PC-3 (cell line): ENCODE measurements around the gene TUBB. TPM values are rescaled to one million over a fixed set of nuclear protein-coding genes. Genes with fewer than 3 reads are reported as not detected.

Experiments
- ATAC-seq: fragments of 200-7000 bp; cut with Tn5 transposase; 2 replicates; pipeline ENCODE4 v1.9.1; 2020; ENCODE audit warnings: mild to moderate bottlenecking, moderate library complexity
- BruUV-seq: library from RNA; stranded (reverse); fragments of 400-500 nt; replicated peaks from 2 replicates; lab custom pipeline; 2021; lab: Mats Ljungman, UMichigan
- CTCF ChIA-PET: fragments of 300-600 bp; sonication (Branson Sonifier 250); formaldehyde crosslinking; loops from one replicate; lab custom pipeline; 2022; ENCODE audit warnings: antibody characterized with exemption; lab: Charles Lee
- POLR2A ChIA-PET: fragments of 300-600 bp; sonication (Branson Sonifier 250); formaldehyde crosslinking; loops from one replicate; lab custom pipeline; 2022; ENCODE audit warnings: antibody characterized with exemption; ENCODE audit not compliant: unreplicated experiment; lab: Charles Lee
- DNase-seq: peaks from one replicate; pipeline ENCODE4 v3.0.0-alpha.2; 2015
- H2AFZ ChIP-seq: fragments of 300-600 bp; sonication (generic); 2 replicates; pipeline ENCODE4 v1.6.0; 2016; ENCODE audit warnings: antibody characterized with exemption, low read length
- H3F3A ChIP-seq: fragments of 300-600 bp; sonication (generic); one replicate; pipeline ENCODE4 v1.6.0; 2017; ENCODE audit warnings: antibody characterized with exemption, low read length, control low read depth, mild to moderate bottlenecking; ENCODE audit not compliant: unreplicated experiment
- H3K27ac ChIP-seq: fragments of 300-600 bp; sonication (generic); 2 replicates; pipeline ENCODE4 v1.5.1; 2016; ENCODE audit warnings: mild to moderate bottlenecking, low read length
- H3K27me3 ChIP-seq: fragments of 300-600 bp; sonication (generic); 2 replicates; pipeline ENCODE4 v1.6.1; 2016; ENCODE audit warnings: low read length, mixed read lengths
- H3K36me3 ChIP-seq: fragments of 300-600 bp; sonication (generic); 2 replicates; pipeline ENCODE4 v1.6.1; 2016; ENCODE audit warnings: low read depth, mixed run types, low read length, mixed read lengths
- H3K4me1 ChIP-seq: fragments of 300-600 bp; sonication (generic); 2 replicates; pipeline ENCODE4 v1.5.1; 2016; ENCODE audit warnings: low read length; ENCODE audit not compliant: insufficient read depth
- H3K4me2 ChIP-seq: fragments of 300-600 bp; sonication (generic); 2 replicates; pipeline ENCODE4 v1.6.0; 2016; ENCODE audit warnings: low read length
- H3K4me3 ChIP-seq: fragments of 300-600 bp; sonication (generic); 2 replicates; pipeline ENCODE4 v1.5.1; 2016; ENCODE audit warnings: mild to moderate bottlenecking, low read length, mixed read lengths
- H3K79me2 ChIP-seq: fragments of 300-600 bp; sonication (generic); 2 replicates; pipeline ENCODE4 v1.6.1; 2017; ENCODE audit warnings: low read length, mixed read lengths
- H3K9ac ChIP-seq: fragments of 300-600 bp; sonication (generic); 2 replicates; pipeline ENCODE4 v1.6.0; 2016; ENCODE audit warnings: mild to moderate bottlenecking, low read length
- H3K9me2 ChIP-seq: fragments of 300-600 bp; sonication (generic); replicated peaks from 2 replicates; pipeline ENCODE4 v1.6.1; 2016; ENCODE audit warnings: mixed run types, low read length, mixed read lengths
- H3K9me3 ChIP-seq: fragments of 300-600 bp; sonication (generic); 2 replicates; pipeline ENCODE4 v1.6.1; 2016; ENCODE audit warnings: low read length, mixed read lengths
- H4K20me1 ChIP-seq: fragments of 300-600 bp; sonication (generic); 2 replicates; pipeline ENCODE4 v1.6.1; 2016; ENCODE audit warnings: low read length, mixed read lengths
- CTCF ChIP-seq: fragments of 300-600 bp; sonication (generic); conservative IDR thresholded peaks from 2 replicates; pipeline ENCODE4 v1.5.1; 2017; ENCODE audit warnings: antibody characterized with exemption, low read depth, mild to moderate bottlenecking, low read length
- EZH2 ChIP-seq: fragments of 300-600 bp; sonication (generic); IDR thresholded peaks from one replicate; pipeline ENCODE4 v1.6.1; 2017; ENCODE audit warnings: antibody characterized with exemption, mild to moderate bottlenecking, low read length; ENCODE audit not compliant: unreplicated experiment
- EZH2phosphoT487 ChIP-seq: fragments of 300-600 bp; sonication (generic); IDR thresholded peaks from 2 replicates; pipeline ENCODE4 v1.6.1; 2018; ENCODE audit warnings: mild to moderate bottlenecking, antibody characterized with exemption, low read length, borderline replicate concordance
- intact Hi-C: fragments of 100-400 bp; cut with micrococcal nuclease; formaldehyde crosslinking; loops from 2 replicates; pipeline ENCODE4 v1.9.0; 2023
- total RNA-seq: library from RNA; depleted of rRNA; stranded (reverse); fragments of >200 nt; gene quantifications from 2 replicates; pipeline ENCODE4 v1.2.3, GENCODE V29; 2014

TUBB gene
- total RNA-seq, 1 experiment from 2014 or later: 1,398 TPM

- peak overlapping the region; percentile 98 for H3K9ac ChIP-seq
- DNase-seq: no peak
- no peak for ATAC-seq
- TF ChIP-seq EZH2phosphoT487 (no peak), EZH2 (no peak), CTCF (no peak)
- CTCF ChIA-PET: no interaction called here
- no peaks in the 10 kb centered on the region for H4K20me1 ChIP-seq
- H3K4me2 ChIP-seq: peak overlapping the region; percentile 87
- peaks cover 2% of the 10 kb centered on the region; the same call in 1 of the 2 replicates for H3K36me3 ChIP-seq
- peak overlapping the region; percentile 96 for H3K27ac ChIP-seq
- peaks cover 95% of the 10 kb centered on the region for H3K79me2 ChIP-seq
- H3K9me2 ChIP-seq: no peaks in the 10 kb centered on the region
- no peaks in the 10 kb centered on the region for H3K9me3 ChIP-seq
- H3F3A ChIP-seq: no peaks in the 10 kb centered on the region
- H3K4me1 ChIP-seq: peaks cover 71% of the 10 kb centered on the region
- BruUV-seq: no TSS peak
- no peak overlapping the region for H2AFZ ChIP-seq
- POLR2A ChIA-PET: interaction anchor here (0.6 to 0.7 kb wide), 2 partner anchors 32 to 129 kb away, joined by 3 to 7 read pairs; partner anchors contain the start of gene MDC1
- H3K27me3 ChIP-seq: no peaks in the 10 kb centered on the region
- intact Hi-C loops: loop anchor here (5.0 kb wide), 1 partner anchor 138 kb away; no protein-coding TSS in a partner anchor
- peak overlapping the region; percentile 97 for H3K4me3 ChIP-seq
Measured at GRCh38 chr6:30684386-30685156, 35.6 kb upstream of the TUBB start.

GRCh38 chr6:30685157-30686008 is 34.8 kb upstream of the TUBB start:
- Histone ChIP-seq H3K9me2 (no peaks in the 10 kb centered on the region), H3K27ac (peak overlapping the region; percentile 96), H3K79me2 (peaks cover 93% of the 10 kb centered on the region), H3F3A (no peaks in the 10 kb centered on the region), H3K4me2 (peak overlapping the region; percentile 87), H3K9ac (peak overlapping the region; percentile 98), H4K20me1 (no peaks in the 10 kb centered on the region), H3K36me3 (no peaks in the 10 kb centered on the region; the same call in 1 of the 2 replicates), H2AFZ (no peak overlapping the region), H3K4me1 (peaks cover 71% of the 10 kb centered on the region), H3K4me3 (peak overlapping the region; percentile 97), H3K27me3 (no peaks in the 10 kb centered on the region), H3K9me3 (no peaks in the 10 kb centered on the region)
- POLR2A ChIA-PET: no interaction called here
- BruUV-seq: no TSS peak
- DNase-seq (no peak), ATAC-seq (no peak)
- intact Hi-C loops: loop anchor here (5.0 kb wide), 1 partner anchor 137 kb away; no protein-coding TSS in a partner anchor
- CTCF ChIA-PET: no interaction called here
- TF ChIP-seq EZH2: no peak
- TF ChIP-seq EZH2phosphoT487: no peak
- peak; percentile 30; the same call in 1 of the 2 replicates for TF ChIP-seq CTCF
